ENCODE data around the gene NR3C2.

- TF ChIP-seq CTCF (conservative IDR thresholded peaks at IDR 0.05) (no peak), EZH2 (IDR thresholded peaks at IDR 0.05; ENCODE audit: low read depth) (no peak)
Measured at GRCh38 chr4:148263127-148263526, 179.1 kb downstream of the NR3C2 start.

All from PC-9 (cell line).